Measurements from ENCODE around the gene IRS1. TPM values are rescaled to one million over a fixed set of nuclear protein-coding genes. Genes with fewer than 3 reads are reported as not detected.

IRS1 gene
- total RNA-seq, 6 experiments from 2014 or later, result 9.0 to 24.4 (median 15.8) TPM

DNA sequence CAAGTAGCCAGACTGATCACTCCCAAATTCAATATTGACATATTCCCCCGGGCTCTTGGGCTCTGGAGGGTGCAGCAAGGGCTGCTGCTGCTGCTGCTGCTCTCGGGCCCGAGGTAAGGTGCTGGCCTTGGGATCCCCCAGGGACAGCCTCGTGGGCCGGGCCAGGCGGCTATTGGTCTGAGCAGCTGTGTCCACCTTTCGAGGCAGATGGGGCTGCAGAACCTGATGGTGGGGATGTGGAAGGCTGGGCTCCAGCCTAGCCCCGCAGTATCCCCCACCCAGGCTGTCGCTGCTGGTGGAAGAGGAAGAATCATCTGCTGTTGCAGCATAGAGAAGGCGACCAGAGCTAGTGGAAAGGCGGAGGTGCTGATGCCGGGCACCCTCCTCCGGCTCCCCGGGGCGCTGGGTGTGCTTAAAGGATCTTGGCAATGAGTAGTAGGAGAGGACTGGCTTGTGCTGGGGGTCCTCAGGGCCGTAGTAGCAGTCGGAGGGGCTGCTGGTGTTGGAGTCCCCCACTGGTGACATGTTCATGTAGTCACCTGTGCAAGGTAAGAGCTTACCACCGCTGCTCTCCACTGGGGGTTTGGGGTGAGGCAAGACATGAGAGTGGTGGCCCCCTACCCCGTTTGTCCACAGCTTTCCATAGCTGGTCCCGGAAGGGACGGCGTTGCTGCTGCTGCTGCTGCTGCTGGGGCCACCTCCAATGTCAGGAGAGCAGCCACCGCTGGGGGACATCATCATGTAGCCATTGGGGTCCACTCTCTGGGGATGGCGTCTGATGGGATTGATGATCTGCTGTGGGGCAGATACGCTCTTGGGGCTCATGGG is 3.4 kb downstream of the IRS1 start:
- DNase-seq, result peak in 2 of 3 donors; percentile 72 to 77
- H3K27me3 ChIP-seq, result no peaks in the 10 kb centered on the region
- H3K9me3 ChIP-seq, result no peaks in the 10 kb centered on the region
- ATAC-seq, result peak; percentile 1 to 13 (median 2)
- intact Hi-C loops (cut with DNase I), result loop anchor here (10.0 kb wide), 3 partner anchors 51 to 131 kb away; no protein-coding TSS in a partner anchor
- no peak for TF ChIP-seq POLR2A (IDR thresholded peaks at IDR 0.05)
- TF ChIP-seq, protein P1, sequence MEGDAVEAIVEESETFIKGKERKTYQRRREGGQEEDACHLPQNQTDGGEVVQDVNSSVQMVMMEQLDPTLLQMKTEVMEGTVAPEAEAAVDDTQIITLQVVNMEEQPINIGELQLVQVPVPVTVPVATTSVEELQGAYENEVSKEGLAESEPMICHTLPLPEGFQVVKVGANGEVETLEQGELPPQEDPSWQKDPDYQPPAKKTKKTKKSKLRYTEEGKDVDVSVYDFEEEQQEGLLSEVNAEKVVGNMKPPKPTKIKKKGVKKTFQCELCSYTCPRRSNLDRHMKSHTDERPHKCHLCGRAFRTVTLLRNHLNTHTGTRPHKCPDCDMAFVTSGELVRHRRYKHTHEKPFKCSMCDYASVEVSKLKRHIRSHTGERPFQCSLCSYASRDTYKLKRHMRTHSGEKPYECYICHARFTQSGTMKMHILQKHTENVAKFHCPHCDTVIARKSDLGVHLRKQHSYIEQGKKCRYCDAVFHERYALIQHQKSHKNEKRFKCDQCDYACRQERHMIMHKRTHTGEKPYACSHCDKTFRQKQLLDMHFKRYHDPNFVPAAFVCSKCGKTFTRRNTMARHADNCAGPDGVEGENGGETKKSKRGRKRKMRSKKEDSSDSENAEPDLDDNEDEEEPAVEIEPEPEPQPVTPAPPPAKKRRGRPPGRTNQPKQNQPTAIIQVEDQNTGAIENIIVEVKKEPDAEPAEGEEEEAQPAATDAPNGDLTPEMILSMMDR (IDR thresholded peaks at IDR 0.05), result no peak
- WGBS (ENCODE audit: insufficient coverage, low coverage, low lambda C conversion rate, missing lambda C conversion rate), result 27% methylated on average over 2 of the region's 25 CpGs
- H3K4me1 ChIP-seq, result peaks cover 0 to 16% (median 6%) of the 10 kb centered on the region in 4 donors
- peak overlapping the region; percentile 63 to 74 (median 73) for H3K4me3 ChIP-seq
- no peaks in the 10 kb centered on the region for H3K36me3 ChIP-seq
- peak overlapping the region; percentile 91 to 99 (median 98) for H3K27ac ChIP-seq

DNA sequence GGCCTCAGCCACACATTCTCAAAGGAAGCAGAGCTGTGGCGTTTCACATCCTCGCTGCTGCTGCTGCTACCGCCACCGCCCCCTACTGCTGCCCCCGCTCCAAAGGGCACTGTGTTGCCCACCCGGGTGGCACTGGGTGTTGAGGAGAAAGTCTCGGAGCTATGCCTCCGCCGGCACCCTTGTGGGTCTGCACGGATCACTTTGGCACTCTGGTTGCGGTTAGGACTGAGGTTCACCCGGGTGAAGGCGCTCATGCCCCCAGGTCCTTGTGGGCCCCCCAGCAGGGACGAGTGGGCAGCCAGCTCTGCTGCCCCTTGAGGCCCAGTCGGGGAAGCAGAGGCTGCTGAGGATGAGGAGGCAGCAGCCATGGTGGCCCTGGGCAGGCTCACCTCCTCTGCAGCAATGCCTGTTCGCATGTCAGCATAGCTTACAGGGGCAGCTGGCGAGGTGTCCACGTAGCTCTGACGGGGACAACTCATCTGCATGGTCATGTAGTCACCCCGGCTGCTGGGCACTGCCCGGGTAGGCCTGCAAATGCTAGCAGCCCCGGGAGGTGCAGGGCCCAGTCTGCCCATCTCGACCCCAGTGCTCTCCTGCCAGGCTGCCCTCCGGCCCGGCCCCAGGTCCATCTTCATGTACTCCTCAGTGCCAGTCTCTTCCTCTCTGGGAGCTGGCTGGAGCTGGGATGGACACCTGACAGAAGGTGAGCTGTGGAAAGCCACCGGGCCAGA is 4.2 kb downstream of the IRS1 start:
- TF ChIP-seq POLR2A (IDR thresholded peaks at IDR 0.05), result no peak
- TF ChIP-seq, protein P1 (IDR thresholded peaks at IDR 0.05), result peak in 2 of 4 donors; percentile 10 to 14
- H3K4me1 ChIP-seq, result peaks cover 0 to 21% (median 9%) of the 10 kb centered on the region in 4 donors
- H3K36me3 ChIP-seq, result no peaks in the 10 kb centered on the region
- no peaks in the 10 kb centered on the region for H3K9me3 ChIP-seq
- ATAC-seq (peak in 3 of 4 donors; percentile 0 to 1 (median 0)), DNase-seq (peak in 2 of 3 donors; percentile 47 to 50)
- 19% methylated on average over 4 of the region's 26 CpGs for WGBS (ENCODE audit: insufficient coverage, low coverage, low lambda C conversion rate, missing lambda C conversion rate)
- H3K27ac ChIP-seq, result peak overlapping the region; percentile 91 to 99 (median 98)
- no peaks in the 10 kb centered on the region for H3K27me3 ChIP-seq
- intact Hi-C loops (cut with DNase I), result loop anchor here (10.0 kb wide), 3 partner anchors 51 to 131 kb away; no protein-coding TSS in a partner anchor
- peak overlapping the region; percentile 32 to 74 (median 73) for H3K4me3 ChIP-seq

DNA sequence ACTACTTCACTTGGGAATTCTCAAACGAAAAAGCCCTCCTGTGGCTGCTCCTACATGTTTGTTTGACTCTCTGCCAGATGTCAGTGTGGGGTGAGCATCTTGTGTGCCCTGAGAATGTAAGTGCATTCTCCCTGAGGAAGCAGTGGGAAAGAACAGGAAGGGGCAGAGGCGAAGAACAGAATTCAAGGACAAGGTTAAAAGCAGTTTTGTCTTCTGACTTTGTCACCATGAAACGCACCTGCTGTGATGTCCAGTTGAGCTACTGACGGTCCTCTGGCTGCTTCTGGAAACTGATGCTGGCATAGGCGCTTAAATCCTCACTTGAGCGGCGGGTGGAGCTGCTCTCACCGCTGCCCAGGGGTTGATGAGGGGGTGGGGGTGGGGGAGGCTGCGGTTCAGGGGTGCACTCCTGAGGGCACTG is 4.9 kb downstream of the IRS1 start:
- ATAC-seq (no peak), DNase-seq (peak in 1 of 3 donors; percentile 55)
- Histone ChIP-seq H3K36me3 (no peaks in the 10 kb centered on the region), H3K4me1 (peaks cover 0 to 28% (median 12%) of the 10 kb centered on the region in 4 donors), H3K9me3 (no peaks in the 10 kb centered on the region), H3K4me3 (peak overlapping the region; percentile 32 to 74 (median 73)), H3K27ac (peak overlapping the region; percentile 91 to 99 (median 98)), H3K27me3 (no peaks in the 10 kb centered on the region)
- 8% methylated on average over 2 of the region's 9 CpGs for WGBS (ENCODE audit: insufficient coverage, low coverage, low lambda C conversion rate, missing lambda C conversion rate)
- intact Hi-C loops (cut with DNase I), result loop anchor here (10.0 kb wide), 3 partner anchors 50 to 130 kb away; no protein-coding TSS in a partner anchor
- TF ChIP-seq POLR2A (IDR thresholded peaks at IDR 0.05), result no peak
- TF ChIP-seq, protein P1 (IDR thresholded peaks at IDR 0.05), result no peak

DNA sequence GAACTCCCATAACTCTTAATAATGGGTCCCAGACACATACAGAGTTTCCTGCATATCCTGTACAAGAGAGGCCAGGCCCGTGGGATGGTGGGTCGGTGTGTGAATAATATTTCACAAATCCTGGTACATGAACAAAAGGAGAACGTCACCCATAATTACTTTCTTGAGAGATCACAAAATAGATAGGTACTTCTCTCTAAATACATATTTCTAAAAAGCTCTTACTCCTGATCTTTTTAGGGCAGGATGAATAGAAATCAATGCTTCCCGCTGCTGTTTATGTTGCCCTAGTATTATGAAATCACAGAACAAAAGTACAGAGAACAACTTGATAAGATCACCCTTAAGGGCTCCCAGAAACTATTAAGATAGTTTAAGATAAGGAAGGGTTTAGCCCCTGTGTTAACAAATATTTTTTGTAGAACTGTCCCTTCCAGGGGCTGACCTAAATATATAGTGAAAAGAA is 5.4 kb downstream of the IRS1 start:
- no peak for ATAC-seq
- WGBS (ENCODE audit: insufficient coverage, low coverage, low lambda C conversion rate, missing lambda C conversion rate), result 8% methylated on average over 4 of the region's 4 CpGs

More for the DNA sequence above, 5.4 kb downstream of the IRS1 start:
- DNase-seq, result no peak
- H3K4me1 ChIP-seq, result peaks cover 0 to 33% (median 12%) of the 10 kb centered on the region in 4 donors
- no peak for TF ChIP-seq POLR2A (IDR thresholded peaks at IDR 0.05)
- TF ChIP-seq, protein P1 (IDR thresholded peaks at IDR 0.05), result no peak
- H3K4me3 ChIP-seq, result peak overlapping the region; percentile 32 to 74 (median 73)
- H3K9me3 ChIP-seq, result no peaks in the 10 kb centered on the region
- intact Hi-C loops (cut with DNase I), result loop anchor here (10.0 kb wide), 3 partner anchors 49 to 129 kb away; no protein-coding TSS in a partner anchor
- H3K27ac ChIP-seq, result peak overlapping the region; percentile 91 to 99 (median 98)
- H3K27me3 ChIP-seq, result no peaks in the 10 kb centered on the region
- no peaks in the 10 kb centered on the region for H3K36me3 ChIP-seq
